Left lung (tissue), 10 donors: ENCODE measurements around the gene CDHR3. TPM values are rescaled to one million over a fixed set of nuclear protein-coding genes. Genes with fewer than 3 reads are reported as not detected.

Experiments
- ATAC-seq: fragments of 200-7000 bp; cut with Tn5 transposase; one replicate; pipeline ENCODE4 v1.9.1; 2020; ENCODE audit warnings: moderate library complexity
- DNase-seq, 4 donors: peaks; one replicate each; pipeline ENCODE4 v3.0.0-alpha.2; 2013 to 2020
- H3K27ac ChIP-seq, 2 donors: fragments of 200-600 bp; sonication (generic) in 1 of 2; one replicate each; pipeline versions ENCODE4 v1.5.0 to v1.8.0; 2020 to 2021
- H3K27me3 ChIP-seq, 2 donors: fragments of 200-600 bp; sonication (generic) in 1 of 2; one replicate each; pipeline versions ENCODE4 v1.5.0 to v1.8.0; 2020 to 2021
- H3K36me3 ChIP-seq, 2 donors: fragments of 200-600 bp; sonication (generic) in 1 of 2; one replicate each; pipeline versions ENCODE4 v1.5.0 to v1.8.0; 2020 to 2021
- H3K4me1 ChIP-seq, 2 donors: fragments of 200-600 bp; one replicate each; pipeline ENCODE4 v1.8.0; 2021
- H3K4me3 ChIP-seq, 2 donors: fragments of 200-600 bp; sonication (generic) in 1 of 2; one replicate each; pipeline versions ENCODE4 v1.5.0 to v1.8.0; 2020 to 2021; ENCODE audit warnings: mild to moderate bottlenecking in 1 of 2
- H3K9me3 ChIP-seq, 2 donors: fragments of 200-600 bp; sonication (generic) in 1 of 2; one replicate each; pipeline versions ENCODE4 v1.5.0 to v1.8.0; 2020 to 2021
- CTCF ChIP-seq, 2 donors: fragments of 200-600 bp; sonication (generic) in 1 of 2; IDR thresholded peaks; one replicate each; pipeline versions ENCODE4 v1.5.0 to v1.8.0; 2021; ENCODE audit warnings: antibody characterized with exemption in 2 of 2
- intact Hi-C, 2 donors: fragments of 100-400 bp; cut with DNase I; formaldehyde crosslinking; loops; one replicate each; pipeline versions ENCODE4 v1.11.2 to v1.14.2; 2022
- polyA plus RNA-seq, 6 donors: library from polyadenylated mRNA; unstranded; fragments of 120-200 nt; gene quantifications; one replicate each; pipeline ENCODE4 v1.2.1, GENCODE V29; 2013; ENCODE audit not compliant: insufficient read length in 6 of 6
- total RNA-seq, 2 donors: library from RNA; stranded (reverse); fragmentation: NEBNext Ultra II Directional; extraction: Animal tissue kit (Norgen Biotek cat#: 25700); gene quantifications; one replicate each; pipeline ENCODE4 v1.2.1, GENCODE V29; 2021
- donor health status: DM: no; HTN: yes; CAD: no.
- donor health status: DM: no; HTN: no; CAD: no.

The CDHR3 gene
- total and polyA plus RNA-seq, 8 donors: 2.8 to 44.0 (median 24.8) TPM

- ATAC-seq: peak; percentile 92
- Histone ChIP-seq H3K4me1 (peaks cover 10 to 12% of the 10 kb centered on the region in 2 donors), H3K9me3 (no peaks in the 10 kb centered on the region), H3K4me3 (no peak overlapping the region), H3K27ac (no peak overlapping the region), H3K36me3 (no peaks in the 10 kb centered on the region), H3K27me3 (no peaks in the 10 kb centered on the region)
- intact Hi-C loops: no loop called here
- peak in 1 of 2 donors; percentile 32 for TF ChIP-seq CTCF (IDR thresholded peaks at IDR 0.05)
- peak in 2 of 4 donors; percentile 39 to 77 for DNase-seq
These were observed 28.4 kb upstream of the CDHR3 start for GRCh38 chr7:105934572-105935185.

GRCh38 chr7:105935250-105935649 lies 27.8 kb upstream of the CDHR3 start:
- no peak overlapping the region for H3K4me3 ChIP-seq
- no peaks in the 10 kb centered on the region for H3K36me3 ChIP-seq
- no peak overlapping the region for H3K27ac ChIP-seq
- no peaks in the 10 kb centered on the region for H3K27me3 ChIP-seq
- peak in 3 of 4 donors; percentile 29 to 47 (median 38) for DNase-seq
- ATAC-seq: peak; percentile 83
- peaks cover 10 to 12% of the 10 kb centered on the region in 2 donors for H3K4me1 ChIP-seq
- H3K9me3 ChIP-seq: no peaks in the 10 kb centered on the region
- intact Hi-C loops: no loop called here
- no peak for TF ChIP-seq CTCF (IDR thresholded peaks at IDR 0.05)

- no peak overlapping the region for H3K27ac ChIP-seq
- H3K4me1 ChIP-seq: peaks cover 10 to 12% of the 10 kb centered on the region in 2 donors
- no peaks in the 10 kb centered on the region for H3K36me3 ChIP-seq
- no peak for DNase-seq
- no peak for TF ChIP-seq CTCF (IDR thresholded peaks at IDR 0.05)
- no peak for ATAC-seq
- H3K4me3 ChIP-seq: no peak overlapping the region
- H3K9me3 ChIP-seq: no peaks in the 10 kb centered on the region
- no peaks in the 10 kb centered on the region for H3K27me3 ChIP-seq
- intact Hi-C loops: no loop called here
These were observed 25.7 kb upstream of the CDHR3 start for GRCh38 chr7:105937411-105937810.

GRCh38 chr7:105940109-105940508 lies 23.0 kb upstream of the CDHR3 start:
- DNase-seq (no peak), ATAC-seq (no peak)
- intact Hi-C loops: no loop called here
- H3K27me3 ChIP-seq: no peaks in the 10 kb centered on the region
- no peak overlapping the region for H3K4me3 ChIP-seq
- H3K36me3 ChIP-seq: no peaks in the 10 kb centered on the region
- no peaks in the 10 kb centered on the region for H3K9me3 ChIP-seq
- TF ChIP-seq CTCF (IDR thresholded peaks at IDR 0.05): no peak
- no peaks in the 10 kb centered on the region for H3K4me1 ChIP-seq
- no peak overlapping the region for H3K27ac ChIP-seq

GRCh38 chr7:105941596-105941995 lies 21.5 kb upstream of the CDHR3 start:
- no peaks in the 10 kb centered on the region for H3K9me3 ChIP-seq
- TF ChIP-seq CTCF (IDR thresholded peaks at IDR 0.05): no peak
- no peak overlapping the region for H3K4me3 ChIP-seq
- no peak for DNase-seq
- no peaks in the 10 kb centered on the region for H3K4me1 ChIP-seq
- ATAC-seq: no peak
- no peaks in the 10 kb centered on the region for H3K27me3 ChIP-seq
- no peaks in the 10 kb centered on the region for H3K36me3 ChIP-seq
- H3K27ac ChIP-seq: no peak overlapping the region
- intact Hi-C loops: no loop called here
